HG03095 (cell line): ENCODE data around the gene HAPSTR1.
"Not testable (repeated sequence)": the region's sequence is repeated elsewhere in the genome, so short reads cannot be mapped to it uniquely, and the experiment has no call there.

Experiments
- ATAC-seq: cut with Tn5 transposase; IDR thresholded peaks from one replicate; pipeline ENCODE4 v1.9.1; 2021; ENCODE audit warnings: moderate library complexity; ENCODE audit not compliant: unreplicated experiment

Gene HAPSTR1

GRCh38 chr16:9090960-9091866 is at the start of gene HAPSTR1:
Gene HAPSTR1, plus strand, starts transcription at chr16:9091644. Its CDS starts 401 bp downstream, at chr16:9092045.
- peak; percentile 83 for ATAC-seq

GRCh38 chr16:9042533-9042932 is 48.9 kb upstream of the HAPSTR1 start:
- ATAC-seq = no peak

GRCh38 chr16:9042964-9043680 is 48.3 kb upstream of the HAPSTR1 start:
- ATAC-seq = no peak

GRCh38 chr16:9045562-9045961 is 45.9 kb upstream of the HAPSTR1 start:
- not testable (repeated sequence) for ATAC-seq

GRCh38 chr16:9046667-9047055 is 44.8 kb upstream of the HAPSTR1 start:
- no peak for ATAC-seq

GRCh38 chr16:9047689-9048301 is 43.6 kb upstream of the HAPSTR1 start:
- ATAC-seq = peak; percentile 76

- no peak for ATAC-seq
These were observed 43.1 kb upstream of the HAPSTR1 start for GRCh38 chr16:9048302-9048700.

- ATAC-seq = no peak
These were observed 42.2 kb upstream of the HAPSTR1 start for GRCh38 chr16:9049241-9049640.

- ATAC-seq = no peak
These were observed 41.2 kb upstream of the HAPSTR1 start for GRCh38 chr16:9050102-9050830.

GRCh38 chr16:9053006-9053601 is 38.3 kb upstream of the HAPSTR1 start:
- ATAC-seq = no peak

- no peak for ATAC-seq
These were observed 37.0 kb upstream of the HAPSTR1 start for GRCh38 chr16:9054460-9054859.

- no peak for ATAC-seq
These were observed 36.3 kb upstream of the HAPSTR1 start for GRCh38 chr16:9055115-9055514.

GRCh38 chr16:9055661-9056060 is 35.8 kb upstream of the HAPSTR1 start:
- ATAC-seq = no peak

GRCh38 chr16:9056061-9056460 is 35.4 kb upstream of the HAPSTR1 start:
- no peak for ATAC-seq

- no peak for ATAC-seq
These were observed 33.2 kb upstream of the HAPSTR1 start for GRCh38 chr16:9058211-9058610.

GRCh38 chr16:9060225-9060624 is 31.2 kb upstream of the HAPSTR1 start:
- ATAC-seq = no peak

GRCh38 chr16:9061358-9061813 is 30.1 kb upstream of the HAPSTR1 start:
- no peak for ATAC-seq

- no peak for ATAC-seq
These were observed 29.1 kb upstream of the HAPSTR1 start for GRCh38 chr16:9062301-9062700.

- no peak for ATAC-seq
These were observed 26.4 kb upstream of the HAPSTR1 start for GRCh38 chr16:9065077-9065476.

- no peak for ATAC-seq
These were observed 22.6 kb upstream of the HAPSTR1 start for GRCh38 chr16:9068886-9069285.
